Measurements from ENCODE around the gene LPP. TPM values are rescaled to one million over a fixed set of nuclear protein-coding genes. Genes with fewer than 3 reads are reported as not detected.

Gene LPP
- total RNA-seq, 1 donor: 196 TPM

GRCh38 chr3:188453431-188454384, 299.8 kb downstream of the LPP start:
- no peak for DNase-seq (ENCODE audit: low read depth)
- no peak for TF ChIP-seq CTCF (IDR thresholded peaks at IDR 0.05; ENCODE audit: insufficient read depth, low read depth, low read length)
- no peak overlapping the region for H3K4me3 ChIP-seq (ENCODE audit: low read depth, low read length)

GRCh38 chr3:188455748-188456147, 301.8 kb downstream of the LPP start:
- TF ChIP-seq CTCF (IDR thresholded peaks at IDR 0.05; ENCODE audit: insufficient read depth, low read depth, low read length): no peak
- no peak for DNase-seq (ENCODE audit: low read depth)
- H3K4me3 ChIP-seq (ENCODE audit: low read depth, low read length): no peak overlapping the region

GRCh38 chr3:188458756-188459155, 304.8 kb downstream of the LPP start:
- no peak for TF ChIP-seq CTCF (IDR thresholded peaks at IDR 0.05; ENCODE audit: insufficient read depth, low read depth, low read length)
- DNase-seq (ENCODE audit: low read depth): peak; percentile 45

GRCh38 chr3:188465311-188465710, 311.4 kb downstream of the LPP start:
- no peak overlapping the region for H3K4me3 ChIP-seq (ENCODE audit: low read depth, low read length)
- TF ChIP-seq CTCF (IDR thresholded peaks at IDR 0.05; ENCODE audit: insufficient read depth, low read depth, low read length): no peak
- DNase-seq (ENCODE audit: low read depth): no peak

More at GRCh38 chr3:188458756-188459155, 304.8 kb downstream of the LPP start:
- no peak overlapping the region for H3K4me3 ChIP-seq (ENCODE audit: low read depth, low read length)

GRCh38 chr3:188468196-188468595, 314.2 kb downstream of the LPP start:
- no peak for TF ChIP-seq CTCF (IDR thresholded peaks at IDR 0.05; ENCODE audit: insufficient read depth, low read depth, low read length)
- DNase-seq (ENCODE audit: low read depth): peak; percentile 43
- no peak overlapping the region for H3K4me3 ChIP-seq (ENCODE audit: low read depth, low read length)

- no peak overlapping the region for H3K4me3 ChIP-seq (ENCODE audit: low read depth, low read length)
- peak; percentile 90 for DNase-seq (ENCODE audit: low read depth)
Measured at GRCh38 chr3:188468662-188469061, 314.7 kb downstream of the LPP start.

More at GRCh38 chr3:188468662-188469061, 314.7 kb downstream of the LPP start:
- TF ChIP-seq CTCF (IDR thresholded peaks at IDR 0.05; ENCODE audit: insufficient read depth, low read depth, low read length): no peak
